ENCODE results near the gene NR3C1. TPM values are rescaled to one million over a fixed set of nuclear protein-coding genes. Genes with fewer than 3 reads are reported as not detected.

Gene NR3C1
- total and polyA plus RNA-seq, 2 donors (not counting 1 experiment from before 2014, with no cell fraction given), result 17.6 to 218 TPM

GRCh38 chr5:143428155-143428554 lies 24.7 kb upstream of the NR3C1 start:
- DNase-seq, result no peak
- ChIA-PET POLR2A (no interaction called here), CTCF (no interaction called here)
- Histone ChIP-seq H3K27me3 (replicated peaks in 1 of 4; ENCODE audit: control extremely low read depth in 1 of 4, control insufficient read depth in 3 of 4, insufficient read depth in 4 of 4, low read length in 3 of 4) (no peaks in the 10 kb centered on the region), H3K36me3 (replicated peaks in 1 of 2; ENCODE audit: control extremely low read depth in 1 of 2, control insufficient read depth in 1 of 2, extremely low read depth in 1 of 2, insufficient read depth in 2 of 2, low read length in 1 of 2) (no peaks in the 10 kb centered on the region), H3K4me3 (ENCODE audit: control extremely low read depth in 1 of 5, extremely low read depth in 1 of 5, insufficient read depth in 1 of 5, low read depth in 2 of 5, low read length in 4 of 5) (no peak overlapping the region), H3K4me2 (replicated peaks; ENCODE audit: low read depth, low read length, poor library complexity, severe bottlenecking) (no peak overlapping the region), H3K9ac (ENCODE audit: low read length) (no peak overlapping the region), H3K27ac (ENCODE audit: low read length in 2 of 2) (no peak overlapping the region), H3K79me2 (ENCODE audit: control insufficient read depth, insufficient read depth, low read length) (no peaks in the 10 kb centered on the region), H3K9me3 (ENCODE audit: control extremely low read depth in 1 of 3, control insufficient read depth in 2 of 3, insufficient read depth in 1 of 3, low read length in 2 of 3) (peaks cover 0 to 2% (median 0%) of the 10 kb centered on the region in 3 donors), H4K20me1 (ENCODE audit: control insufficient read depth, insufficient read depth, low read length, poor library complexity, severe bottlenecking) (no peaks in the 10 kb centered on the region), H3K4me1 (ENCODE audit: control insufficient read depth in 2 of 2, insufficient read depth in 2 of 2, low read length in 2 of 2) (peaks cover 0 to 6% of the 10 kb centered on the region in 2 donors), H2AFZ (ENCODE audit: insufficient read depth, low read depth, low read length, poor library complexity, severe bottlenecking) (no peak overlapping the region)
- intact Hi-C loops (cut with micrococcal nuclease), result no loop called here
- no CpG with 5 or more reads among the region's 1 CpG for WGBS (ENCODE audit: insufficient coverage)
- no peaks in the 10 kb centered on the region for H3K27me3 Mint-ChIP-seq
- TF ChIP-seq CTCF (IDR thresholded peaks at IDR 0.05), result no peak
- TF ChIP-seq EZH2 (IDR thresholded peaks at IDR 0.05; ENCODE audit: borderline replicate concordance, insufficient read depth, low read depth, low read length, poor library complexity, severe bottlenecking), result no peak
- no peak overlapping the region for H3K27ac Mint-ChIP-seq
- ATAC-seq (ENCODE audit: low read depth), result no peak
- no peaks in the 10 kb centered on the region for H3K9me3 Mint-ChIP-seq (ENCODE audit: insufficient read depth)
- no peak overlapping the region for H3K4me3 Mint-ChIP-seq
- H3K4me1 Mint-ChIP-seq, result peaks cover 44% of the 10 kb centered on the region

GRCh38 chr5:143427122-143427735 lies 23.7 kb upstream of the NR3C1 start:
- TF ChIP-seq EZH2 (IDR thresholded peaks at IDR 0.05; ENCODE audit: borderline replicate concordance, insufficient read depth, low read depth, low read length, poor library complexity, severe bottlenecking) (no peak), CTCF (IDR thresholded peaks at IDR 0.05) (no peak)
- ChIA-PET CTCF (interaction anchor here (1.0 kb wide), 1 partner anchor 26 kb away, joined by 3 read pairs; no protein-coding TSS in a partner anchor), POLR2A (no interaction called here)
- no peaks in the 10 kb centered on the region for H3K79me2 ChIP-seq (ENCODE audit: control insufficient read depth, insufficient read depth, low read length)
- Mint-ChIP-seq H3K27ac (no peak overlapping the region), H3K4me3 (no peak overlapping the region), H3K4me1 (peaks cover 35% of the 10 kb centered on the region), H3K27me3 (no peaks in the 10 kb centered on the region), H3K9me3 (ENCODE audit: insufficient read depth) (no peaks in the 10 kb centered on the region)
- H3K36me3 ChIP-seq (replicated peaks in 1 of 2; ENCODE audit: control extremely low read depth in 1 of 2, control insufficient read depth in 1 of 2, extremely low read depth in 1 of 2, insufficient read depth in 2 of 2, low read length in 1 of 2), result no peaks in the 10 kb centered on the region
- ATAC-seq (ENCODE audit: low read depth) (no peak), DNase-seq (no peak)
- no peak overlapping the region for H3K4me2 ChIP-seq (replicated peaks; ENCODE audit: low read depth, low read length, poor library complexity, severe bottlenecking)
- H4K20me1 ChIP-seq (ENCODE audit: control insufficient read depth, insufficient read depth, low read length, poor library complexity, severe bottlenecking), result no peaks in the 10 kb centered on the region
- peaks cover 0 to 4% of the 10 kb centered on the region in 2 donors for H3K4me1 ChIP-seq (ENCODE audit: control insufficient read depth in 2 of 2, insufficient read depth in 2 of 2, low read length in 2 of 2)
- peaks cover 0 to 2% (median 0%) of the 10 kb centered on the region in 3 donors for H3K9me3 ChIP-seq (ENCODE audit: control extremely low read depth in 1 of 3, control insufficient read depth in 2 of 3, insufficient read depth in 1 of 3, low read length in 2 of 3)
- no peaks in the 10 kb centered on the region for H3K27me3 ChIP-seq (replicated peaks in 1 of 4; ENCODE audit: control extremely low read depth in 1 of 4, control insufficient read depth in 3 of 4, insufficient read depth in 4 of 4, low read length in 3 of 4)
- no peak overlapping the region for H3K27ac ChIP-seq (ENCODE audit: low read length in 2 of 2)
- WGBS (ENCODE audit: insufficient coverage), result no CpG with 5 or more reads among the region's 3 CpGs
- H3K9ac ChIP-seq (ENCODE audit: low read length), result no peak overlapping the region
- no peak overlapping the region for H3K4me3 ChIP-seq (ENCODE audit: control extremely low read depth in 1 of 5, extremely low read depth in 1 of 5, insufficient read depth in 1 of 5, low read depth in 2 of 5, low read length in 4 of 5)
- intact Hi-C loops (cut with micrococcal nuclease), result no loop called here
- H2AFZ ChIP-seq (ENCODE audit: insufficient read depth, low read depth, low read length, poor library complexity, severe bottlenecking), result no peak overlapping the region
